Uterus (tissue), 4 donors: ENCODE results near the gene SHC2. TPM values are rescaled to one million over a fixed set of nuclear protein-coding genes. Genes with fewer than 3 reads are reported as not detected.

Experiments used
- DNase-seq, 2 donors: peaks; one replicate each; pipeline ENCODE4 v3.0.0-alpha.2; 2019 to 2020
- H3K27ac ChIP-seq, 2 donors: fragments of 200-600 bp; sonication (generic); 1 replicate in 1 of 2; 2 replicates in 1 of 2; pipeline ENCODE4 v1.5.1; 2016 to 2018
- H3K27me3 ChIP-seq, 2 donors: fragments of 200-600 bp; sonication (generic); one replicate each; pipeline ENCODE4 v1.5.1; 2018 to 2019; ENCODE audit warnings: control low read depth in 1 of 2
- H3K36me3 ChIP-seq, 2 donors: fragments of 200-600 bp; sonication (generic); one replicate each; pipeline ENCODE4 v1.5.1; 2019; ENCODE audit warnings: control low read depth in 1 of 2
- H3K4me1 ChIP-seq, 2 donors: fragments of 200-600 bp; sonication (generic); one replicate each; pipeline ENCODE4 v1.5.1; 2018 to 2019; ENCODE audit warnings: control low read depth in 1 of 2
- H3K4me3 ChIP-seq, 2 donors: fragments of 200-600 bp; sonication (generic); 1 replicate in 1 of 2; 2 replicates in 1 of 2; pipeline ENCODE4 v1.5.1; 2018 to 2019; ENCODE audit warnings: mild to moderate bottlenecking in 1 of 2
- H3K9me3 ChIP-seq, 2 donors: fragments of 200-600 bp; sonication (generic); one replicate each; pipeline ENCODE4 v1.5.1; 2019; ENCODE audit warnings: control low read depth in 1 of 2
- CTCF ChIP-seq, 4 experiments: fragments of 200-600 bp in 2 of 4; fragments of 450-650 bp in 2 of 4; sonication (generic) in 2 of 4; IDR thresholded peaks; one replicate each; pipeline ENCODE4 v1.5.1; 2016 to 2019; ENCODE audit warnings: antibody characterized with exemption in 4 of 4, mild to moderate bottlenecking in 2 of 4, moderate library complexity in 1 of 4
- POLR2A ChIP-seq, 2 donors: fragments of 450-650 bp; IDR thresholded peaks; one replicate each; pipeline ENCODE4 v1.6.1; 2016; ENCODE audit warnings: antibody characterized with exemption in 2 of 2, mild to moderate bottlenecking in 1 of 2, moderate library complexity in 1 of 2
- intact Hi-C: fragments of 100-400 bp; cut with DNase I; formaldehyde crosslinking; loops from one replicate; pipeline ENCODE4 v1.15.1; 2023; ENCODE audit warnings: low total_unique reads
- total RNA-seq, 4 donors: library from RNA; depleted of rRNA in 3 of 4; stranded (reverse); fragments of >200 nt in 3 of 4; gene quantifications; one replicate each; pipeline versions ENCODE4 v1.1.0 to v1.2.4, GENCODE V29; 2014 to 2023
- donor health status: DM: yes; HTN: yes; CAD: no.

SHC2 gene
- total RNA-seq, 4 donors from 2014 or later: 2.9 to 43.6 (median 8.4) TPM

- H3K4me1 ChIP-seq: peaks cover 0 to 7% of the 10 kb centered on the region in 2 donors
- H3K36me3 ChIP-seq: no peaks in the 10 kb centered on the region
- DNase-seq: no peak
- H3K27ac ChIP-seq: no peak overlapping the region
- no peaks in the 10 kb centered on the region for H3K9me3 ChIP-seq
- H3K4me3 ChIP-seq: no peak overlapping the region
- intact Hi-C loops: no loop called here
- H3K27me3 ChIP-seq: no peaks in the 10 kb centered on the region
- TF ChIP-seq POLR2A (IDR thresholded peaks at IDR 0.05) (no peak), CTCF (IDR thresholded peaks at IDR 0.05) (no peak)
These were observed 43.8 kb upstream of the SHC2 start for GRCh38 chr19:504616-505015.

- Histone ChIP-seq H3K27me3 (peaks cover 6 to 20% of the 10 kb centered on the region in 2 donors), H3K27ac (no peak overlapping the region), H3K4me1 (no peaks in the 10 kb centered on the region), H3K4me3 (no peak overlapping the region), H3K9me3 (no peaks in the 10 kb centered on the region), H3K36me3 (no peaks in the 10 kb centered on the region)
- intact Hi-C loops: no loop called here
- no peak for DNase-seq
- TF ChIP-seq POLR2A (IDR thresholded peaks at IDR 0.05) (no peak), CTCF (IDR thresholded peaks at IDR 0.05) (no peak)
These were observed 40.8 kb upstream of the SHC2 start for GRCh38 chr19:501646-502045.

GRCh38 chr19:498977-499623 is 38.3 kb upstream of the SHC2 start:
- TF ChIP-seq CTCF (IDR thresholded peaks at IDR 0.05) (no peak), POLR2A (IDR thresholded peaks at IDR 0.05) (no peak)
- no peak for DNase-seq
- peaks cover 12 to 25% of the 10 kb centered on the region in 2 donors for H3K27me3 ChIP-seq
- H3K4me3 ChIP-seq: no peak overlapping the region
- H3K27ac ChIP-seq: no peak overlapping the region
- intact Hi-C loops: no loop called here
- H3K4me1 ChIP-seq: no peaks in the 10 kb centered on the region
- H3K36me3 ChIP-seq: no peaks in the 10 kb centered on the region
- no peaks in the 10 kb centered on the region for H3K9me3 ChIP-seq

GRCh38 chr19:498511-498891 is 37.7 kb upstream of the SHC2 start:
- no peak overlapping the region for H3K4me3 ChIP-seq
- H3K27me3 ChIP-seq: peaks cover 12 to 25% of the 10 kb centered on the region in 2 donors
- DNase-seq: no peak
- TF ChIP-seq POLR2A (IDR thresholded peaks at IDR 0.05): no peak
- no peak for TF ChIP-seq CTCF (IDR thresholded peaks at IDR 0.05)
- intact Hi-C loops: no loop called here
- H3K4me1 ChIP-seq: no peaks in the 10 kb centered on the region
- no peaks in the 10 kb centered on the region for H3K9me3 ChIP-seq
- no peaks in the 10 kb centered on the region for H3K36me3 ChIP-seq
- no peak overlapping the region for H3K27ac ChIP-seq

- no peaks in the 10 kb centered on the region for H3K36me3 ChIP-seq
- no peak for TF ChIP-seq POLR2A (IDR thresholded peaks at IDR 0.05)
- no peak for TF ChIP-seq CTCF (IDR thresholded peaks at IDR 0.05)
These were observed 37.2 kb upstream of the SHC2 start for GRCh38 chr19:497869-498510.

More at GRCh38 chr19:497869-498510, 37.2 kb upstream of the SHC2 start:
- H3K27ac ChIP-seq: no peak overlapping the region
- intact Hi-C loops: no loop called here
- no peaks in the 10 kb centered on the region for H3K9me3 ChIP-seq
- no peak overlapping the region for H3K4me3 ChIP-seq
- H3K27me3 ChIP-seq: peaks cover 12 to 25% of the 10 kb centered on the region in 2 donors
- no peaks in the 10 kb centered on the region for H3K4me1 ChIP-seq
- no peak for DNase-seq
